CD4-positive, alpha-beta T cell treated with Interleukin-10 for 1 hour (primary cell): ENCODE results near the gene USP46.

ENCODE experiments used
- DNase-seq: peaks from one replicate; pipeline ENCODE4 v3.0.0-alpha.2; 2020

USP46 gene, protein sequence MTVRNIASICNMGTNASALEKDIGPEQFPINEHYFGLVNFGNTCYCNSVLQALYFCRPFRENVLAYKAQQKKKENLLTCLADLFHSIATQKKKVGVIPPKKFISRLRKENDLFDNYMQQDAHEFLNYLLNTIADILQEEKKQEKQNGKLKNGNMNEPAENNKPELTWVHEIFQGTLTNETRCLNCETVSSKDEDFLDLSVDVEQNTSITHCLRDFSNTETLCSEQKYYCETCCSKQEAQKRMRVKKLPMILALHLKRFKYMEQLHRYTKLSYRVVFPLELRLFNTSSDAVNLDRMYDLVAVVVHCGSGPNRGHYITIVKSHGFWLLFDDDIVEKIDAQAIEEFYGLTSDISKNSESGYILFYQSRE

DNA sequence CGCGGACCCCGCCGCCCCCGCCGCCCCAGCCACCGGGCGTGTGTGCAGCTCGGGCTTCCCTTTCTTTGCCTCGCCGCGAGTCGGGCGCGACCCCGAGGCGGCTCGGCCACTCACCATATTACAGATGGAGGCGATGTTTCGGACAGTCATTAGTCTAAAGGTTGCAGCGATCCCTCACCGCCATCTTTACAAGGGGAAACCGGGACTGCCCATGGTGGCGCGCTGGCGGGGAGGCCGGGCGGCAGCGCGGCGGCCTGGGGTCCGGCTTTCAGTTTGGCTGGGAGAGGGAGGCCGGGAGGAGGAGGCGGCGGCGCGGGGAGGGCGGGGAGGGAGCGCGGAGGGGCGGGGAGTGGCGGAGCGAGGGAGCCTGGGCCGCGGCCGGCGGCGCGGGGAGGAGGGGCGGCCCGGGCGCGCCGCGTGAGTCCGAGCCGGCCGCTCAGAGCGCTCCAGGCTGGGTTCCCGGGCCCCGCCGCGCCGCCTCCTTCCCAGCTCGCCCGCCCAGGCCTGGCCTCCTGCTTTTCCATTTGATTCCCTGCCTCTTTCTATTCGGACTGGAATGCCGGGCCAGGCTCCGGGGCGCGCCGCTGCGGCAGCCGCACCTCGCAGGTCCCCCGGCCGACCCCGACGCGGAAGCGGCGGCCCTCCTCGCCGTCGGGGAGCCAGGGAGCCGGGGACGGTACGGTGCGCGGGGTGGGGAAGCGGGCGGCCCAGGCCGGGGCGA, at the start of gene USP46:
USP46 (minus strand) TSS at position 301 of the 721 bp plus-strand sequence; CDS start at position 150, 151 bp downstream.
- DNase-seq, result peak; percentile 57

DNA sequence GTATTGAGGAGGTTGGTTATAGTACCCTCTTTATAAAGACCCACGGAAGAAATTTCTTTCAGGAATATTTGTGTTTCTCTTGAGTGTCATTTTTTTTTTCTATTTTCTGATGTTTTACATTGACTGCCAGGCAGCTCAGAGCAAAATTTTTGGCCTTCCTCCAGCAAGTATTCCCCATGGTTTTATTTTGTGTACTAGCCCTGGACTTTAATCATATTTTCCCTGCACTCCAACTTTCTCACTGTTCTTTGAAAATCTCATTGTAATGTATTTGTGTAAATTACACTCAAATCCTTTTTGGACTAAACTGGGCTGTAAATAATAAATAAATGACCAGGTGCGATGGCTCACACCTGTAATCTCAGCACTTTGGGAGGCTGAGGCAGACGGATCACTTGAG, 45.6 kb upstream of the USP46 start:
- DNase-seq, result no peak

DNA sequence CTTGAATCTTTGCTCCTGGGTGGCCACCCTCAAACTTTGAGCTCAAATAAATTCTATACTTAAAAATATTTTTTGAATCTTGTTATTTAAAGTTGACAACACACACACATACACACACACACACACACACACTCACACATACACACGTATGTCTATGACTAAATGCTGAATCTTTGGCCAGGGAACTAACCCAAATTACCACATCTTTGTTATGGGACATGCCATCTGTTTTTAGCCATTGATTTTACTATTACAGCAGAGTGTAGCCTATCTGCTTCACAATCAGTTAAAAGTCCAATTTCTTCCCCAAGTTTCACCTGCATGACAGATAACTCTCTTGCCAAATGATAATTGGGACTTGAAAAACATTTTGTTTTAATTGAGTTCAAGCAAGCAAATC, 45.0 kb upstream of the USP46 start:
- DNase-seq, result no peak

DNA sequence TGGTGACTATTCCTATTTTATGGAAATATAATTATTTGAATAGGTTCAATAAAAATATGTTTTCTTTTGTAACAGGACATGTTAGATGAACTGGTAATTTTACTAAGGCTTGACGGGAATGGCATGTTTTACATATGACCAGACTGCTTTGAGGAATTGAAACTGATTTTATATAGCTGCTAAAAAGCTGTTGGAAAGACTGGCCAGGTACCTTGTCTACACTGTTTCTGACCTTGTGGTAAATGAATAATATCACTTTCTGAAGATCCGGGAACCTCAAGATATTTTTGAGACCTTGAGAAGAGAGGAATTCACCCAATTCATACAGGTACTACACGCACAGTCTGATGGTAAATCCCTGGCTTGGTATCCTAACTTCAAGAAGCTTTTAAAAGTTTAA, 42.1 kb upstream of the USP46 start:
- DNase-seq, result no peak

DNA sequence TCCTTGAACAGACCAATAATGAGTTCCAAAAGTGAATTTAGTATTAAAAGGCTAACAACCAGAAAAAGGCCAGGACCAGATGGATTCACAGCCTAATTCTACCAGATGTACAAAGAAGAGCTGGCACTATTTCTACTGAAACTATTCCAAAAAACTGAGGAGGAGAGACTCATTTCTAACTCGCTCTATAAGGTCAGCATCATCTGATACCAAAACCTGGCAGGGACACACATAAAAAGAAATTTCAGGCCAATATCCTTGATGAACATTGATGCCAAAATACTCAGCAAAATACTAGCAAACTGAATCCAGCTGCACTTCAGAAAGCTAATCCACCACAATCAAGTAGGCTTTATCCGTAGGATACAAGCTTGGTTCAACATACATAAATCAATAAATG, 35.8 kb upstream of the USP46 start:
- no peak for DNase-seq

DNA sequence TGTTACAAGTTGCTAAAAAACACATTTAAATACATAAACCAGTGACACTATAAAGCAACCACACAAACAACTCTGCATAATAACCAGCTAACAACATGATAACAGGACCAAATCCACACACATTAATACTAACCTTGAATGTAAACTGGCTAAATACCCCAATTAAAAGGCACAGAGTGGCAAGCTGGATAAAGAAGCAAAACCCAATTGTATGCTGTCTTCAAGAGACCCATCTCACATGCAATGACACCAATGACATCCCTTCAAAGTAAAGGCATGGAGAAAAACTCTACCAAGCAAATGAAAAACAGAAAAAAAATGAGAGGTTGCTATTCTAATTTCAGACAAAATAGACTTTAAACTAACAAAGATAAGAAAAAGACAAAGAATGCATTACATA, 34.4 kb upstream of the USP46 start:
- no peak for DNase-seq

DNA sequence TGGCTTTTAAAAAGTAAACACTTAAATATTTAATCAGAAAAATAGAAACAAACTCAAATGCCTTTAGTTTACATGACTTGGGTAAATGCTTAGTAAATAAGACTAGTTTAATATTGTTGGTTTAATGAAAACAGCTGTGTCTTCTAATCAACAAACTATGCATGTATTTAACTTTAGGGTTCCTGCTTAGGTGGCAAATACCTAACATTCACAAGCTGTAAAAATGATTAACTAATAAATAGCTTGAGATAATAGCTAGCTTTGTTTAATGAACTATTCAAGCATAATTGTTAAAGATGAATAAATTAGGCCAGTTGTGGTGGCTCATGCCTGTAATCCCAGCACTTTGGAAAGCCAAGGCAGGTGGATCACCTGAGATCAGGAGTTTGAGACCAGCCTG, 30.0 kb upstream of the USP46 start:
- no peak for DNase-seq

DNA sequence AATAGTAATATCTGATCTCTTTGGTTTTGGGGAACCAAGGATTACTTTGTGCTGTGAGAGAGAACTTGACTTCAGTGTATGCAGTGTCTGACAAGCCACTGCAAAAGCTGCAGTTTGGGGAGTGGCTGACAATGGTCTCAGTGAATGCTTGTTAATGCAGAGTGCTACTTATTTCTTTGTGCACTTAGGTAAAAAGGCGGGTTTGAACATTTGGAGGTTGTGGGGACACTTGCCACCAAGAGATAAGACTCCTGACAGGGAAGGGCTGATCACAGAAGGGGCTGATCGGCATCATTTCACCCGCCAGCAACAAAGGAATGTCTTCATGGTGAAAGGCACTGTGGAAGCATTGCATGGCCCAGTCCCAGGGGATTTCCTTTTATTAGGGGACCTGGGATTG, 28.6 kb upstream of the USP46 start:
- no peak for DNase-seq

DNA sequence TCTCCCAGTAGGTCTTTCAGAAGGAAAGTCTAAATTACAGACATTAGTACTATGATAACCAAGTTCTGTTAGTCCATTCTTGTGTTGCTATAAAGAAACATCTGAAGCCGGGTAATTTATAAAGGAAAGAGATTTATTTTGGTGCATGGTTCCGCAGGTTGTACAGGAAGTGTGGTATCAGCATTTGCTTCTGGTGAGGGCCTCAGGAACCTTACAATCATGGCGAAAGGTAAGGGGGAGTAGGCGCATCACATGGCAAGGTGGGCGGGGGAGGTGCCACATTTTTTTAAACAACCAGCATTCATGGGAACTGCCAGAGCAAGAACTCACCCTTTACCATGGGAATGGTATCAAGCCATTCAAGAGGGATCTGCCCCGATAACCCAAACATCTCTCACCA, 26.2 kb upstream of the USP46 start:
- no peak for DNase-seq

DNA sequence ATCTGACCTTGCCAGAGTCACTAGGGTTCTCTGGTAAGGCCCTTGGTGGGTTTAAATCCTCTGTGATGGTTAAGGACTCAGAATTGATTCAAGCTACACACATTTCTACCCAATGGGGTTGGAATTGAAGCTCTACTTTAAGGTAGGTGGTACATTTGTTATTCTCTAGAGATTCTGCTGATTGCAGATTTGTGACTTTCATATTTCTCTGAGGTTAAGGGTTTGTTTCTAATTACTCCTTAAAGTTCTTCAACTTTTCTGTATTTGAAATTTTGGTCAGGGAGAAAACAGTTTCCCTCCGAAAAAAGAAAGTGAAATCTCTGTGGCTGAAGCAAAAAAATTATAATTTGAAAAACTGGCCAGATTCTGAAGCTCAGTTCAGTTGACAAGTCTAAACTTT, 25.8 kb upstream of the USP46 start:
- DNase-seq, result no peak

DNA sequence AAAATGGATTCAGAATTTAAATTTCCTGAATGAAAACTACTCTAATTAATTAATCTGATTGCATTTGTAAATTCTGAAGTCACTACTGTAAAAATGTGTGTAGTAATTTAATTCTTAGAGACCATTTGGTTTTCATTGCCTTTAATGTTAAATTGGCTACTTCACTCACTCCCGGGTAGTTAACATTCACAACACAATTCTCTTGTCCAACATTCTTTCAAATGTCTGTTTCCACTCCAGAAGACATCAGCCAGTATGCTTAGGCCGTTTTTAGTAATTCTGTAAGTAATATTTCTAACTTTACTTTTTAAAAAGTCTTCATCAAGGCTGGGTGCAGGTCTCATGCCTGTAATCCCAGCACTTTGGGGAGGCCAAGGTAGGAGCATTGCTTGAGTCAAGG, 21.3 kb upstream of the USP46 start:
- no peak for DNase-seq

DNA sequence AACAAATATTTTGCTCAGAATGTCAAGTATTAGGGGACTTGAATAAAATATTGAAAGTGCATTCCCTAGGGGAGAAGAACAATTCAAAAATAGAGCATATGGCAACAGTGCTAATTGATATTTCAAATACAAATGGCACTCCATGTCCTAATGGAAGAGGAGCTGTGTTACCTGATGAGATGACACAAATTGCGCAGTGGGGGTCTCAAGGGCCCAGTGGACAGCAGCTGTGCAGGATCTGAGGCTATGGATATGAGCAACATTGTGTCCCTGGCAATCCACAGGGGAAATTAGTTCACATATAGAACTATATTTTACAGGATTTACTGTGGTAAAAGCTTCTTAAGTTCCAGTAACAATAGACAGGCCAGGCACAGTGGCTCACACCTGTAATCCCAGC, 17.4 kb upstream of the USP46 start:
- DNase-seq, result no peak

DNA sequence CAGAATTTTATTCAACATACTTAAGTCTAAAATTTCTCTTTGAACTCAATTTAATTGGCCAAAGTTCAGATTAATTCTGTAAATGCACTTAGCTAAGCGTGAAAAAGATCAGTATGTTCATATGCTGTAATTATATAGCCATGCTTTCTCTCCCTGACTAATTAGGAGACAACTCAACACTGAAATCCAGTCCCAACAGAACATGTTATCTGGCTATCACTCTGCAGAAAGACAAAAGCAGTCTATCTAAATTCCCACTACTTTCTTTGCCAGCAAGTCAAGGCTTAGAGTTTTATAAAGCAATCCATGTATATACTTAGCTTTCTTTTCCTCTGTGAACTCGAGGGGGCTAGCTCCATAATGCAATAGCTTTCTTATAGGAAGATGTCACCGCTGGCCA, 16.0 kb upstream of the USP46 start:
- DNase-seq, result no peak

DNA sequence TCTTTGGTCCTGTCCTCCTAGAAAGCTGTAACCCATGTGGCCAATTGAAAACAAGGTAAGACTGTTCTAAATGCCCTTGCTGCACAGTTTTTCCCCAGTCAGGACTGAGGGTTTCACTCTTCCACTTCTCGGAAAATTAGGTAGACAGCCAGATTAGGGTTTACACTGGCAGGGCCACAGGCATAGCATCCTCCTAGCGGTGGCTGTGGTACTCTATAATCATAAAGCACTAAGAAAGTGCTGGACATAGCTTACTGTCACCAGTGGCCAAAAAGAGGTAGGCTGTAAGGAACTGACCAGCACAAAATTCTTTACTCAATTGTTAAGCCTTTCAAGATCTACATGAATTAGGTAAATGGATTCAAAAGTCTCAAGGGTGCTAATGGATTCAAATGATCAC, 11.6 kb upstream of the USP46 start:
- no peak for DNase-seq

DNA sequence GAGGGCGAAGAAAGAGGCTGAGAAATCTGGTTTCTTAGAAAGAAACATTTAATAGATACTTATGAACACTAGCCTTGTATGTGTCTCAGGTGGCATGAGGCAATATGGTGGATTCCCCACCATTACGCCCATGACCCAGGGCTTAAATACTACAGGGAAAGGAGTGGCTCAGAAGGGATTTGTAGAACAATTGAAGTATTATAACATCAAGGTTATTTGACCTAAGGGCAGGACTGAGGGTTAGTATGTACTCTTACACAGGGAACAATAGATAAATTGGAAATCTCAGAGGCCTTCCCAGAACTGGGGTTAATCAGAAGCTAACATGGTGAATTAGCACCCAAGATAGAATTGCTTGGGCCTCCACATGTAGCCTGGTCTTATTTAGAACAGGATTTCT, 11.0 kb upstream of the USP46 start:
- DNase-seq, result no peak

DNA sequence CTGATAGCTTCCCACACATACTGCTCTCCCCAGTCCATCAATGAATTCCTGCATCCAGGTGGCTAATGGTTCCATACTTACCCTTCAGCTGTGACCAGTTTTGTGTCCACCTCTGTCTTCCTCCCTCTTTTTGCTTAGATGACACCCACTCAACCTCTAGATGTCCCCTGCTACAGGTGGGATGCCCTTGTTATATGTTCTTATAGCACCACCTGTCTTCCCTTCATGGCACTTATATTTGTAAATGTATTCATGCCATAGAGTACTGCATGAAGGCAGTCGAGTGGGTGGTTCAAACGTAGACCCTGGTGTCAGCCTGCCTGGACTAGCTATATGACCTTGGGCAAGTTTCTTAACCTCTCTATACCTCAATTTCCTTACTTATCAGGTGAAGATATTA, 6.5 kb upstream of the USP46 start:
- peak; percentile 49 for DNase-seq

DNA sequence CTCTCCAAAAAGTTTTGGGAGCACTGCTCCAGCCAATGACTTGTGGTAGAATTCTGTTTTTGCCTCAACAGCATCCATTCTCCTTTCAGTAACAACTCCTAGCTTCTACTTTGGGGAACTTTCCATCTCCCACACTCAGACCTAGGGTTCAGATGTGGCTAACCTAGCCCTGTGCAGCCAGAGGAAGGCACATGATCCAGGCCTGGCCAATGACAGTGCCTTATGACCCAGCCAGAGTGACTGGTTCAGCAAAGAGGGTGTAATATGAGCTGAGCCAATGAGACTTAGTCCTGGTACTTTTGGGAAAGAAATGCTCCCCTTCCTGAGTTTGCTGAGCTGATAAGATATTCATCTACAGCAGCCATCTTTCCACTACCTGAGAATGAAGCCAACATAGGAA, 5.4 kb upstream of the USP46 start:
- no peak for DNase-seq

DNA sequence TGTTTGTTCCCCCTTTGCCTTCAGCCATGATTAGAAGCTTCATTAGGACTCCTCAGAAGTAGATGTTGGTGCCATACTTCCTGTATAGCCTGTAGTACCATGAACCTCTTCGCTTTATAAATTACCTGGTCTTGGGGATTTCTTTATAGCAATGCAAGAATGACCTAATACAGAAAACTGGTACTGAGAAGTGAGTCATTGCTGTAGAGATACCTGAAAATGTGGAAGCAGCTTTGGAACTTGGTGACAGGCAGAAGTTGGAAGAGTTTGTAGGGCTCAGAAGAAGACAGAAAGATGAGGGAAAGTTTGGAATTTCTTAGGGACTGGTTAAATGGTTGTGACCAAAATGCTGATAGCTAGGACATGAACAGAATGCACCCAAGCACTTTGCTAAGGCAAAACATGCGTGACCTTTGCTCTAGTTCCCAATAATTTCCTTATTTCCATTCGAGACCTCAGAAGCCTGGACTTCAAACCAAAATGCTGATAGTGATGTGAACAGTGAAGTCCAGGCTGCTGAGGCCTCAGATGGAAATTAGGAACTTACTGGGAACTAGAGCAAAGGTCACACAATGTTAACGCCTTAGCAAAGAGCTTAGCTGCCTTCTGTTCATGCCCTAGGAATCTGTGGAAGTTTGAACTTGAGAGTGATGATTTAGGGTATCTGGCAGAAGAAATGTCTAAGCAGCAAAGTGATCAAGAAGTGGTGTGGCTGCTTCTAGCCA, 3.0 kb upstream of the USP46 start:
- no peak for DNase-seq

DNA sequence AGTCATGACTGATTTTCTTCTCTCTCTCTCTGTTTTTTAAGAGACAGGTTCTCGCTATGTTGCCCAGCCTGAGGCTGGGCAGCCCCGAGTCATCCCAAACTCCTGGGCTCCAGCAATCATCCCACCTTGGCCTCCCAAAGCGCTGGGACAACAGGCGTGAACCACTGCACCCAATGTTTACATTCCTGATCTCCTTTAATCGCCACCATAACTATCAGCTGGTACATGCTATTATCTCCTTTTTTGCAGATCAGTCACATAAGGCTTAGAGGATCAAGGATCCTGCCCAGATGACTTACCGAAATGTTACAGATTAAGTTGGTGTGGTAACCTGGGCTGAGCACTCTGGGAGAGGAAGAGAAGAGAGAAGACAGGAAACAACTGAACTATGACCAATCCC, 1.5 kb upstream of the USP46 start:
- DNase-seq, result no peak

DNA sequence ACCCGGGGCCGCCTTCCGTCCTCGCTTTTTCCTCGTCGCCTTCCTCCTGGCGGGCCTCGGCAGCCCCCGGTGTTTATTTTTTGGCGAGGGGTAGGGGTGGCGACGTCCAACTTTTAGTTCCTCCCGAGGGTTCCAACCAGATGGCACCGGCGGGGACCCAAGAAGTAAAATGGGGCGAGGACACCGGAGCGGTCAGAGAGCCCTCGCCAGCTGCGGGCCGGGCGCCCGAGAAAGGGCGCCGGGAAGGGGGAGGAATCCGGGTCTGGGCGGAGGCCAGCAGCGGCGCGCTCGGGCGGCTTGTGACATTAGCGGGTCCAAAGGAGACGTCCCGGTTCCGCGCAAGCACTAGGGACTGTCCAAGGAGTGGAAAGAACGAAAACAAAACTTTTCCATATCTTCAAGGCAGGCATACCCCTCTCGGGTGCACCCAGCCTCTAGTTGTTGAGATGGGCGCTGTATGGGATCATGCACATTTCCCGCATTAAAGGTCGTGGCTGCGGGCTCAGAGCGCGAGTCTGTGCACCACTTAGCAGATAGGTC, 691 bp upstream of the USP46 start:
- peak; percentile 24 for DNase-seq

DNA sequence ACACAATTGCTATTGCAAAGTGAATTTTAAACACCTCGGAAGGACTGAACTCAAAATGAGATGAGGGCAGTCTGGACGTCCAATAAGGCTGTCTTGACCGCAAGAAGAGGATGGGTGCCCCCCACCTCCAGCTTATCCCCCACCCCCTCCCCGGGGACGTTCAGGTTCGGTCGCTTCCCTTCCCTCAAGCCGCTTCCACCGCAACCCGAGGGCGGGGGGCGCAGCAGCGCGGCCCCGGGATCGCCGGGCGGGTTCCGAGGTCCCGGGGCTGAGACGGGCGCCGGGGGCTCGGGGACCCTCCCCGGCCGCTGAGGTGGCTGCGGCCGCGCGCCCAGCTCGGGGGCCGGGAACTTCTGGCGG, 480 bp downstream of the USP46 start:
- peak; percentile 9 for DNase-seq

DNA sequence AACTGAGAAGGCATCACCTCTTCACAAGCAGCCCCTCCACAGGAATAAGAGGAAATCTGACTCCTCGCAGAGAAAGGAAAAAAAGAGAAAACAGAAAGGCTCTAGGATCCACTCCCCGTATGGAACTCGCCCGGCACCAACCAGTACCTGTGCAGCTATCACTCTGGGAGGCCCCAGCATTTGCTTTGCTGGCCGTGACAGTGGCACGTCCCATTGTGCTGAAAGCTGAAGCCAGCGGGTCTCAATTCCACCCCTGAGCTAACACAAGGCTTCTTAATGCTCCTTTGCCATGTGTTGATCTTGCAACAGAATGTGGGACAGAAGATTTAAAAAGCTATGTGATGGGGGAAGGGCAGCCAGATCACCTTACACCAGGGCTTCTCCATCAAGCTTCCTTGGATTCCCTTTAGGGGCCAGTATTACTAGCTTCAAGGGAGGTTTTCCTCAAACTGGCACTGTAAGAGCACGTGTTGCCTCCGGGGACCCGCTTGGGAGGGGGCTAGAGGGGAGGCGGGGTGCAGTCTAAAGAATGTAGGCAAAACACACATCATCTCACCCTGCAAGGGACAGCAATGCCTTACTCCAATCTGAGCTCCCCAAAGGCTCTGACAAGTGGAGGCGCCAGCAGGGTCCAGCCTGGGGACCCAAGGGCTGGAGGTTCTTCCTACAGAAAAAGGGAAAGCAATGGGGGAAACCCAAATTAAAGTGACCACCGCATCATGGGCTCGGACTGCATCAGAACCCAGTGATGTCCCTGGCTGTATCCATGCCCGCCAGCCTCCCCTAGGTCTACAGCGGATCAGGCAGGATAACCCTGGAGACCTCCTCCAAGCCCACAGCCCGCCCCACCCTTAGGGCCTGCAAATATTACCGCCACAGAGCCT, 1.2 kb downstream of the USP46 start:
- DNase-seq, result no peak

DNA sequence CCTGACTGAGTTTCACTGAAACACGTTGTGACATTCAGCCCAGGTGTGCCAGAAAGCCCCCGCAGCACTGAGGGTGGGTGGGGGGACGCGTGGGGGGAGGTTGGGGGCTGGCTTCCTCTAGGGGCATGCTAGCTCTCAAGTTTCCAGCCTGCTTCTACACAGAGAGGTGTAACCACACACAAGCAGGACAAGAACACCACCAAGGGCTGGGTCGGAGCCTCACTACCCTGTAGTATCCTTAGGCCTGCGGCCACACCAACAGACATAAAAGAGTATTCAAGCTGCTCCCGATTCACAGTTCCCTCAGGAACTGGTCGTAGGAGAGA, 1.8 kb downstream of the USP46 start:
- DNase-seq, result no peak
